ENCODE data around the gene LYVE1. TPM values are rescaled to one million over a fixed set of nuclear protein-coding genes. Genes with fewer than 3 reads are reported as not detected.
A peak's percentile ranks its signal among the peaks of the same experiment; 100 is the strongest.
"Not testable (repeated sequence)": the region's sequence is repeated elsewhere in the genome, so short reads cannot be mapped to it uniquely, and the experiment has no call there.

The LYVE1 gene
- polyA plus RNA-seq, 2 of the 4 experiments (the other 2 are of a cell fraction), result 0.04 TPM; not detected in 1

DNA sequence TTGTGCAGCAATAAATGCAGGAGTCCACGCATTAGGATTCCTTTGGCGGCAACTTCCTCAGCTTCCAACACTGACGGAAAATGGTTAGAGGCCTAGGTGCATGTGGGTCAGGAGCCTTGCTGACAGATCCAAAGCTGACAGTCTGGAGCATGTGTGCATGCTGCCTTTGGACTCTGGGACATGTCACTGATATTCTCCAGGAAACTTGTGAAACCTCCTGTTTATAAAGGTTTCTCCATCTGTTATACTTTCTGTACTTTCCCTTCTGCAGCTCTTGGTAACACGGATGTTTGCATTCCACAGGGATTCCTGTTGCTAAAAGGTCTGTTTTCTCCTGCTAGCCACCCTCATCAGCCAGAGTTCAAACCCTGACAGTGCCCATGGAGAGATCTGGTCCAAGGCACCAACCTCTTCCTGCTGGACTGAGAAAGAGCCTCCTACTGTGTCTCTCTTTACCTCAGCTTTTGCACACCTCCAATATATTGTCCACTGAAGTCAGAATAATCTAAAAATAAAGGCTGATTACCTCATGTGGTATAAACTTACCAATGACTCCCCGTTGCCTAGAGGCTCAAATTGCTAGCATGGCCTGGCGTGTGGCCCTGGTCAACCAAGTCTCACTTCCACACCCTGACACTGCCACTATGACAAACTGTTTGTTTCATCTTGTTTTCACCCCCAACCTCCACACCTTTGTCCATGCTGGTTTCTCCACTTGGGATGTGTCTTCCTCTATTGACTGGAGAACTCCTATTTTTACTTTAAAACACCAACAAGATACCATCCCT, 31.1 kb upstream of the LYVE1 start:
- ChIA-PET CTCF (interaction anchor here (0.9 to 2.0 kb wide), 6 partner anchors 13 to 194 kb away, joined by 3 to 5 read pairs (median 3); no protein-coding TSS in a partner anchor), POLR2A (no interaction called here)
- H3K4me1 ChIP-seq, result no peaks in the 10 kb centered on the region
- TF ChIP-seq ZFP36 (IDR thresholded peaks at IDR 0.05; ENCODE audit: borderline replicate concordance, partially characterized antibody), result no peak
- 72% methylated on average over 6 of the region's 6 CpGs for WGBS (ENCODE audit: missing lambda C conversion rate)
- H3K9me3 ChIP-seq, result no peaks in the 10 kb centered on the region
- no peak overlapping the region for H3K4me3 ChIP-seq
- ATAC-seq, result no peak
- H3K27ac ChIP-seq, result no peak overlapping the region
- FAIRE-seq, result no peak
- DNase-seq (ENCODE audit: low read depth in 1 of 2, low spot score in 1 of 2), result no peak
- no peak overlapping the region for H3K4me2 ChIP-seq

DNA sequence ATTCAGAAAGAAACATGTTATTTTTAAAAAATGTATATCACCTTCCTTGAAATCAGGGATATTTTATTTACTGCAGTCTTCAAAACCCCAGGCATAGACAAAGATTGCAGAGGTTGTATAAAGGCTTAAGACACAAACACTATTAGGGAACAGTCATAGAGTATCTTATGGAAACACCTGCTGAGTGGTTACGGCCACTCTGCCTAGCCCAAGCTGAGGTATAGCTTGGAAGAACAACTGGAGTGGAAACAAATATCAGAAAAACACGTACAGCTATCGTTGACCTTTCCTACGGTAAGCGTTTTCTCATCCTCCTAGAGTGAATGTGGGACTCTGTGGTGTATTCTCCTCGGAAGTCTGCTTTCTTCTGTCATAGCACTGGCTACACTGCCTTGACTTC, 30.4 kb upstream of the LYVE1 start:
- DNase-seq (ENCODE audit: low read depth in 1 of 2, low spot score in 1 of 2) (no peak), FAIRE-seq (no peak), ATAC-seq (no peak)
- Histone ChIP-seq H3K4me3 (no peak overlapping the region), H3K4me2 (no peak overlapping the region), H3K4me1 (no peaks in the 10 kb centered on the region), H3K9me3 (no peaks in the 10 kb centered on the region), H3K27ac (no peak overlapping the region)
- WGBS (ENCODE audit: missing lambda C conversion rate), result 72% methylated on average over 6 of the region's 6 CpGs
- ChIA-PET CTCF (interaction anchor here (0.9 to 2.0 kb wide), 5 partner anchors 12 to 193 kb away, joined by 3 to 5 read pairs (median 3); no protein-coding TSS in a partner anchor), POLR2A (no interaction called here)
- TF ChIP-seq GATA3 (IDR thresholded peaks at IDR 0.05; ENCODE audit: borderline replicate concordance), result no peak
- no peak for TF ChIP-seq ZNF302 (CRISPR knock-in tag; IDR thresholded peaks at IDR 0.05)
- TF ChIP-seq FOSL2 (IDR thresholded peaks at IDR 0.05), result no peak
- no peak for TF ChIP-seq FOSL2 (CRISPR knock-in tag; IDR thresholded peaks at IDR 0.05)
- TF ChIP-seq, protein P1, sequence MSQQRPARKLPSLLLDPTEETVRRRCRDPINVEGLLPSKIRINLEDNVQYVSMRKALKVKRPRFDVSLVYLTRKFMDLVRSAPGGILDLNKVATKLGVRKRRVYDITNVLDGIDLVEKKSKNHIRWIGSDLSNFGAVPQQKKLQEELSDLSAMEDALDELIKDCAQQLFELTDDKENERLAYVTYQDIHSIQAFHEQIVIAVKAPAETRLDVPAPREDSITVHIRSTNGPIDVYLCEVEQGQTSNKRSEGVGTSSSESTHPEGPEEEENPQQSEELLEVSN (IDR thresholded peaks at IDR 0.05; ENCODE audit: borderline replicate concordance, low read depth), result no peak

DNA sequence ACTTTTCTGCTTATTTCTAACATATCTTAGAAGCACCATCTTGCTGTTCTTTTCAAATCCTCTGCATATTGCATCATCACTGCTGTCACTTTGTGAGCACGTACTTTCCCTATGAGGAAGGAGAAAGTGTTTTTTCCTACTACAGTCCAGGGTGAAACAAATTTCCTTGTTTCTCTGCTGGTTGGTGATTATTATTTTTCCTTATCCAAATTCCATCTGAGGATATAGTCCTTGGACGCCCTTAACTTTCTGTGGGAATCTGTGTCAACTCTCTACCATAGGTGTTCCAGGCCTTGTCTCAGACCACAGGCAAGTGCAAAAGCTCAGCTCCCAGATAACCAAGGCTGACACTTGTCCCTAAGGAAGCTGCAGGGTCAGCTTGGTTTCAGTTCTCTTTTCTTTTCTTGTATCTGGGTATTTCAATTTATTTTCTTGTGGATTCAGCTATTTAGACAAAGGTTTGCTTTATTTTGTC, 29.4 kb upstream of the LYVE1 start:
- Histone ChIP-seq H3K9me3 (no peaks in the 10 kb centered on the region), H3K4me2 (no peak overlapping the region), H3K4me1 (no peaks in the 10 kb centered on the region), H3K27ac (no peak overlapping the region), H3K4me3 (no peak overlapping the region)
- POLR2A ChIA-PET, result no interaction called here
- WGBS (ENCODE audit: missing lambda C conversion rate), result 86% methylated on average over 2 of the region's 2 CpGs
- DNase-seq (ENCODE audit: low read depth in 1 of 2, low spot score in 1 of 2) (no peak), ATAC-seq (no peak), FAIRE-seq (no peak)
- CTCF ChIA-PET, result interaction anchor here (0.7 to 2.0 kb wide), 2 partner anchors 17 to 192 kb away, joined by 3 to 5 read pairs; no protein-coding TSS in a partner anchor
- TF ChIP-seq SREBF2 (IDR thresholded peaks at IDR 0.05), result no peak
- peak in 1 of 2 experiments; percentile 9; a peak in 1 of 4 replicates for TF ChIP-seq CEBPB (IDR thresholded peaks at IDR 0.05)

DNA sequence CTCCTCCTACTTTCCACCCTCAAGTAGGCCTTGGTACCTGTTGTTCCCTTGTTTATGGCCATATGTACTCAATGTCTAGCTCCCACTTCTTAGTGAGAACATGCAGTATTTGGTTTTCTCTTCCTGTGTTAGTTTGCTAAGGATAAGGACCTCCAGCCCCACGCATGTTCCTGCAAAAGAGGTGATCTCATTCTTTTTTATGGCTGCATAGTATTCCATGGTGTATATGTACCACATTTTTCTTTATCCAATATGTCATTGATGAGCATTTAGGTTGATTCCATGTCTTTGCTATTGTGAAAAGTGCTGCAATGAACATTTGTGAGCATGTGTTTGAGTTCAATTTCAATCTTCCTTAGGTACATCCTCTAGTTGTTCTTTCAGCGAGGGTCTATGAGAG, 27.4 kb upstream of the LYVE1 start:
- H3K9me3 ChIP-seq; H3K4me3 ChIP-seq; POLR2A ChIA-PET; DNase-seq (ENCODE audit: low read depth in 1 of 2, low spot score in 1 of 2); H3K4me1 ChIP-seq; H3K4me2 ChIP-seq; H3K27ac ChIP-seq; ATAC-seq; FAIRE-seq; CTCF ChIA-PET: not testable (repeated sequence)
- 46% methylated on average over 2 of the region's 2 CpGs for WGBS (ENCODE audit: missing lambda C conversion rate)

DNA sequence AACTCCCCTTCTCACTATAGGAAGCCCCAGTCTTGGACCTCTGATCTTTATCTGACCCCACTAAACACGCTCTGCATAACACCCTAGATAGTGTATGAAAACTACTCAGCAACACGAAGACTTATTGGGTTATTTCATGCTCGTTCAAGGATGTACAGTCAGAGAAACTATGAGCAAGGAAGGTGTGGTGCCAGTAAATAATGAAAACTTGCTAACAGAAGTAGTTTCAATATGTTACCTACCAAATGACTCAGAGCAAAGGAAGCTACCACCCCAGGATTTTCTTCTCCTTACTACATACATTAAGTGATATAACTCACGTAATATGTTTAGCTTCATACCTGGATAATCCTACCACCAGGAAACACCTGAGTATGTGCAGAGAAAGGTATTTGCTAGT, 25.9 kb upstream of the LYVE1 start:
- ChIA-PET CTCF (interaction anchor here (0.9 to 2.8 kb wide), 4 partner anchors 9 to 53 kb away, joined by 3 to 8 read pairs (median 4); partner anchors contain the start of gene RNF141), POLR2A (no interaction called here)
- H3K4me1 ChIP-seq, result no peaks in the 10 kb centered on the region
- no peak overlapping the region for H3K27ac ChIP-seq
- WGBS (ENCODE audit: missing lambda C conversion rate), result 42% methylated on average over 4 of the region's 4 CpGs
- H3K9me3 ChIP-seq, result no peaks in the 10 kb centered on the region
- no peak overlapping the region for H3K4me2 ChIP-seq
- ATAC-seq, result no peak
- DNase-seq (ENCODE audit: low read depth in 1 of 2, low spot score in 1 of 2), result no peak
- no peak for FAIRE-seq
- no peak overlapping the region for H3K4me3 ChIP-seq
- TF ChIP-seq RNF2 (IDR thresholded peaks at IDR 0.05; ENCODE audit: borderline replicate concordance, low read depth) (no peak), HEYL (CRISPR knock-in tag; IDR thresholded peaks at IDR 0.05) (no peak), CHD2 (IDR thresholded peaks at IDR 0.05; ENCODE audit: low read length, partially characterized antibody) (no peak), NFE2L2 (conservative IDR thresholded peaks at IDR 0.05; ENCODE audit: low read length) (no peak), SMC3 (IDR thresholded peaks at IDR 0.05) (no peak), MAFK (IDR thresholded peaks at IDR 0.05; ENCODE audit: partially characterized antibody) (no peak), HOXB13 (CRISPR knock-in tag; IDR thresholded peaks at IDR 0.05; ENCODE audit: low read depth) (no peak), MAZ (IDR thresholded peaks at IDR 0.05; ENCODE audit: borderline replicate concordance, low read depth, low read length) (no peak), EP300 (IDR thresholded peaks at IDR 0.05) (no peak), TP53 (CRISPR knock-in tag; IDR thresholded peaks at IDR 0.05) (no peak), ESRRA (IDR thresholded peaks at IDR 0.05; ENCODE audit: borderline replicate concordance, low read length) (no peak), NR3C1 (IDR thresholded peaks at IDR 0.05) (no peak)
- TF ChIP-seq, protein P2, sequence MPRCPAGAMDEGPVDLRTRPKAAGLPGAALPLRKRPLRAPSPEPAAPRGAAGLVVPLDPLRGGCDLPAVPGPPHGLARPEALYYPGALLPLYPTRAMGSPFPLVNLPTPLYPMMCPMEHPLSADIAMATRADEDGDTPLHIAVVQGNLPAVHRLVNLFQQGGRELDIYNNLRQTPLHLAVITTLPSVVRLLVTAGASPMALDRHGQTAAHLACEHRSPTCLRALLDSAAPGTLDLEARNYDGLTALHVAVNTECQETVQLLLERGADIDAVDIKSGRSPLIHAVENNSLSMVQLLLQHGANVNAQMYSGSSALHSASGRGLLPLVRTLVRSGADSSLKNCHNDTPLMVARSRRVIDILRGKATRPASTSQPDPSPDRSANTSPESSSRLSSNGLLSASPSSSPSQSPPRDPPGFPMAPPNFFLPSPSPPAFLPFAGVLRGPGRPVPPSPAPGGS (IDR thresholded peaks at IDR 0.05), result no peak
- TF ChIP-seq, protein P3, sequence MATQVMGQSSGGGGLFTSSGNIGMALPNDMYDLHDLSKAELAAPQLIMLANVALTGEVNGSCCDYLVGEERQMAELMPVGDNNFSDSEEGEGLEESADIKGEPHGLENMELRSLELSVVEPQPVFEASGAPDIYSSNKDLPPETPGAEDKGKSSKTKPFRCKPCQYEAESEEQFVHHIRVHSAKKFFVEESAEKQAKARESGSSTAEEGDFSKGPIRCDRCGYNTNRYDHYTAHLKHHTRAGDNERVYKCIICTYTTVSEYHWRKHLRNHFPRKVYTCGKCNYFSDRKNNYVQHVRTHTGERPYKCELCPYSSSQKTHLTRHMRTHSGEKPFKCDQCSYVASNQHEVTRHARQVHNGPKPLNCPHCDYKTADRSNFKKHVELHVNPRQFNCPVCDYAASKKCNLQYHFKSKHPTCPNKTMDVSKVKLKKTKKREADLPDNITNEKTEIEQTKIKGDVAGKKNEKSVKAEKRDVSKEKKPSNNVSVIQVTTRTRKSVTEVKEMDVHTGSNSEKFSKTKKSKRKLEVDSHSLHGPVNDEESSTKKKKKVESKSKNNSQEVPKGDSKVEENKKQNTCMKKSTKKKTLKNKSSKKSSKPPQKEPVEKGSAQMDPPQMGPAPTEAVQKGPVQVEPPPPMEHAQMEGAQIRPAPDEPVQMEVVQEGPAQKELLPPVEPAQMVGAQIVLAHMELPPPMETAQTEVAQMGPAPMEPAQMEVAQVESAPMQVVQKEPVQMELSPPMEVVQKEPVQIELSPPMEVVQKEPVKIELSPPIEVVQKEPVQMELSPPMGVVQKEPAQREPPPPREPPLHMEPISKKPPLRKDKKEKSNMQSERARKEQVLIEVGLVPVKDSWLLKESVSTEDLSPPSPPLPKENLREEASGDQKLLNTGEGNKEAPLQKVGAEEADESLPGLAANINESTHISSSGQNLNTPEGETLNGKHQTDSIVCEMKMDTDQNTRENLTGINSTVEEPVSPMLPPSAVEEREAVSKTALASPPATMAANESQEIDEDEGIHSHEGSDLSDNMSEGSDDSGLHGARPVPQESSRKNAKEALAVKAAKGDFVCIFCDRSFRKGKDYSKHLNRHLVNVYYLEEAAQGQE (IDR thresholded peaks at IDR 0.05), result no peak
